ENCODE data around the gene ETV6.

The ETV6 gene

GRCh38 chr12:11719678-11720099, 70.2 kb downstream of the ETV6 start:
- no peaks in the 10 kb centered on the region for H3K27me3 ChIP-seq (ENCODE audit: insufficient read depth, low read length, poor library complexity)
- H3K9ac ChIP-seq (ENCODE audit: low read depth, low read length), result no peak overlapping the region
- DNase-seq, result no peak
- H3K27ac ChIP-seq (ENCODE audit: low read length), result no peak overlapping the region
- TF ChIP-seq CTCF (IDR thresholded peaks at IDR 0.05; ENCODE audit: borderline replicate concordance, extremely low read depth, low read length, poor library complexity, severe bottlenecking) (no peak), EZH2 (IDR thresholded peaks at IDR 0.05; ENCODE audit: borderline replicate concordance, low read depth, low read length, severe bottlenecking) (no peak)
- no peaks in the 10 kb centered on the region for H3K9me3 ChIP-seq (ENCODE audit: insufficient read depth, low read length, severe bottlenecking)
- H3K4me1 ChIP-seq (ENCODE audit: insufficient read depth, low read length), result peaks cover under 1% of the 10 kb centered on the region; the same call in 1 of the 2 replicates
- H3K4me3 ChIP-seq (ENCODE audit: low read depth in 1 of 2, low read length in 2 of 2), result no peak overlapping the region
- H3K4me2 ChIP-seq (ENCODE audit: insufficient read depth, low read length), result no peak overlapping the region
- ATAC-seq (ENCODE audit: insufficient read depth, low read depth), result peak; percentile 27; the same call in 2 of the 3 replicates
- H3K79me2 ChIP-seq (ENCODE audit: insufficient read depth, low read length), result peaks cover 91% of the 10 kb centered on the region
- H4K20me1 ChIP-seq (ENCODE audit: insufficient read depth, low read length), result peaks cover 70% of the 10 kb centered on the region
- no peak overlapping the region for H2AFZ ChIP-seq (ENCODE audit: low read depth, low read length)
- peaks cover 36% of the 10 kb centered on the region for H3K36me3 ChIP-seq (ENCODE audit: insufficient read depth, low read length)

DNA sequence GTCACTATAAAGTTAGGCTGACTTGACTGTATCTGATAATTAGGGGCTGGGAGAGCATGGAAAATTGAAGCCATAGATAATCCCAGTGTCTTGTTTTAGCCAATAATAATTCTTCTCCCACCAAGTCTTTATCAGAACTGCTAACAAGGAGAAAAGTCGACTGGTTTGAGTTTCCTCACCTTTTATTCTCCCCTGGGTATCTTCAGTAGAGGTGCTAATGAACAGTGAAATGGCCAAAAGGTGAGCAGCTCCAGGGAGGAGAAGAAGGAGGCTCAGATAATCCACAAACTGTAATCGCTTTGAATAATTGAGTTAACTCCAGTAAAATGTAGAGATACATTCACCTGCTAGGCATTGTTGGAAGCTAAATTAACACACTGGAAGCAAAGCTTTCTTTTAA, 72.6 kb downstream of the ETV6 start:
- H3K36me3 ChIP-seq (ENCODE audit: insufficient read depth, low read length), result peaks cover 24% of the 10 kb centered on the region
- peaks cover 23% of the 10 kb centered on the region for H3K4me1 ChIP-seq (ENCODE audit: insufficient read depth, low read length)
- no peak overlapping the region for H3K4me3 ChIP-seq (ENCODE audit: low read depth in 1 of 2, low read length in 2 of 2)
- TF ChIP-seq EZH2 (IDR thresholded peaks at IDR 0.05; ENCODE audit: borderline replicate concordance, low read depth, low read length, severe bottlenecking) (no peak), CTCF (IDR thresholded peaks at IDR 0.05; ENCODE audit: borderline replicate concordance, extremely low read depth, low read length, poor library complexity, severe bottlenecking) (no peak)
- no peaks in the 10 kb centered on the region for H3K9me3 ChIP-seq (ENCODE audit: insufficient read depth, low read length, severe bottlenecking)
- peaks cover 92% of the 10 kb centered on the region for H3K79me2 ChIP-seq (ENCODE audit: insufficient read depth, low read length)
- H3K27ac ChIP-seq (ENCODE audit: low read length), result no peak overlapping the region
- no peak for DNase-seq
- no peak for ATAC-seq (ENCODE audit: insufficient read depth, low read depth)
- peaks cover 76% of the 10 kb centered on the region for H4K20me1 ChIP-seq (ENCODE audit: insufficient read depth, low read length)
- H2AFZ ChIP-seq (ENCODE audit: low read depth, low read length), result no peak overlapping the region
- no peak overlapping the region for H3K4me2 ChIP-seq (ENCODE audit: insufficient read depth, low read length)
- no peaks in the 10 kb centered on the region for H3K27me3 ChIP-seq (ENCODE audit: insufficient read depth, low read length, poor library complexity)
- no peak overlapping the region for H3K9ac ChIP-seq (ENCODE audit: low read depth, low read length)

DNA sequence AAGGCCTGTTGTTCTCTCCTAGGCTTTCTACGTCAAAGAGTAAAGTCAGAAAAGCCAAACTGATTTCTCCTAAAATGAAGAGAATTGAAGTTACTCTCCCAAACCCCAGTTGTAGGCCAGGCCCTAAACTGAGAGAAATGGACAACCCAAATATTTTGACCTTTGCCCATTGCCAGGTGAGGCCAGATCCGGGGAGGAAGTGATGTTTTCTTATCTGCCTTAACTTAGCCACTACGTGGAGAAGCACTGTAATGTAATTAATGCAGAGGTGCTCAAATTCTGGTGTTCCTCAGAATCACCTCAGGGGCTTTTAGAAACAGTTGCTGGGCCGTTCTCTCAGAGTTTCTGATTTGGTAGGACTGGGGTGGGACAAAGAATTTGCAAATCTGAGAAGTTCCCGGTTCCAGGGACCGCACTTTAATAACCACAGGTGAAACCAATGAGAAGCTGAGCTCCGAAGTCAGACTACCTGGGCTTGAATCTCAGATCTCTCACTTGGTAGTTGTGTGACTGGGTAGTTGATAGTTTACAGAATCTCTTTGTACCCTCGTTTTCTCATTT, 73.2 kb downstream of the ETV6 start:
- Histone ChIP-seq H4K20me1 (ENCODE audit: insufficient read depth, low read length) (peaks cover 76% of the 10 kb centered on the region), H3K36me3 (ENCODE audit: insufficient read depth, low read length) (peaks cover 18% of the 10 kb centered on the region; the same call in 1 of the 2 replicates), H3K27ac (ENCODE audit: low read length) (no peak overlapping the region), H3K4me1 (ENCODE audit: insufficient read depth, low read length) (peaks cover 29% of the 10 kb centered on the region), H3K9ac (ENCODE audit: low read depth, low read length) (no peak overlapping the region), H2AFZ (ENCODE audit: low read depth, low read length) (no peak overlapping the region), H3K79me2 (ENCODE audit: insufficient read depth, low read length) (peaks cover 88% of the 10 kb centered on the region), H3K27me3 (ENCODE audit: insufficient read depth, low read length, poor library complexity) (no peaks in the 10 kb centered on the region), H3K4me2 (ENCODE audit: insufficient read depth, low read length) (no peak overlapping the region), H3K9me3 (ENCODE audit: insufficient read depth, low read length, severe bottlenecking) (no peaks in the 10 kb centered on the region), H3K4me3 (ENCODE audit: low read depth in 1 of 2, low read length in 2 of 2) (no peak overlapping the region)
- ATAC-seq (ENCODE audit: insufficient read depth, low read depth) (no peak), DNase-seq (no peak)
- TF ChIP-seq CTCF (IDR thresholded peaks at IDR 0.05; ENCODE audit: borderline replicate concordance, extremely low read depth, low read length, poor library complexity, severe bottlenecking) (no peak), EZH2 (IDR thresholded peaks at IDR 0.05; ENCODE audit: borderline replicate concordance, low read depth, low read length, severe bottlenecking) (no peak)
